ENCODE measurements around the gene SHC4.

Gene SHC4

DNA sequence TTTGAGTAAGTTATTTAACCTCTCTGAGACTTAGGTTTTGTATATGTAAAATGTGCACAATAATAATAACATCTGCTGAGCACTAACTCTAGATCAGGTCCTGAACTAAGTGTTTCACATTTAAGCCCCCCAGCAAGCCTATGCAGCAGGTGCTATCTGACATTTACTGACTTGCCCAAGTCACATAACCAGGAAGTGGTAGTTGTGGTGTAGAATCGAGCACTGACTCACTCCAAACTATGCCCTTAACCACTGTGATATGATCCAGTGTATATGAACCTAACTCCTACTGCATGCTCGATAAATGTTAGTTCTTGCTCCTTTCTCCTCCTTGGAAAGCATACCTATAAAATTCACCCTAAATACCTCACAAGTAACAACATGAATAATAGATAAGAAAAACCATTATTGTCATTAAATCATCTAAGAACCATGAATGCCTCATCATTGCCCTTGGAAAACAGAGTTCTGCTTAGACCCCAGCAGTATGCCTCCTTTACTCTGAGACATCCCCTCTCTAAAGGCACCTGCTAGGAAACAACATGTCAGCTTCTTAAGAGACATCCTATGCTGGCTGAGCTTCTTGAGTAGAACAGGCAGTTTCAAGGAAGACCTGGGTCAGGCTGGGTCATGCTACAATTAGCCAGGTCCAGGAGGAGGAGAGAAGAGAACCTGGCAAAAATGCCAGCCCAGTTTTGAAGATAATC is 3.0 kb upstream of the SHC4 start:
- Histone ChIP-seq H3K36me3 (ENCODE audit: control insufficient read depth, insufficient read depth, low read length) (no peaks in the 10 kb centered on the region), H3K4me1 (ENCODE audit: control insufficient read depth, insufficient read depth, low read length) (no peaks in the 10 kb centered on the region), H3K9me3 (ENCODE audit: control insufficient read depth, insufficient read depth, low read length) (no peaks in the 10 kb centered on the region), H3K27me3 (ENCODE audit: control insufficient read depth, insufficient read depth, low read length) (peaks cover 26% of the 10 kb centered on the region), H3K9ac (ENCODE audit: low read depth, low read length) (no peak overlapping the region), H3K4me3 (ENCODE audit: low read depth, low read length) (no peak overlapping the region)

DNA sequence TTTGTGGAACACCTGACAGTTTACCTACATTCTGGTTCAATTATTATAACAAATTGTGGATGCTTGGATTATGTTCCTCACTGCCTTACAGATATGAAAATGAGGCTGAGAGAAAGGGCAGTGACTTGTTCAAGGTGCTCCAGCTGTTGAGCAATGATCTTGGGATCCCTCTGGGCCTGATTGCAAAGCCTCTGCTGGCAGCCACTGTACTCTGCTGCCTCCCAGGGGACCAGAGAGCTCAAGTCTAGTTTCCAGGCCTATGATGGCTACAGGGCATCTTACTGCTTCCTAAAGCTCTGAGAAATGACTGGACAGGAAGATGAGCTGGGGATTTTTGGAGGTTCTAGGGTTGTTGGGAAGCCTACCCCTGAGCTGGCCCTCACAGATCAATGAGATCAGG is 2.3 kb upstream of the SHC4 start:
- H3K36me3 ChIP-seq (ENCODE audit: control insufficient read depth, insufficient read depth, low read length) = no peaks in the 10 kb centered on the region
- H3K27me3 ChIP-seq (ENCODE audit: control insufficient read depth, insufficient read depth, low read length) = peaks cover 34% of the 10 kb centered on the region

DNA sequence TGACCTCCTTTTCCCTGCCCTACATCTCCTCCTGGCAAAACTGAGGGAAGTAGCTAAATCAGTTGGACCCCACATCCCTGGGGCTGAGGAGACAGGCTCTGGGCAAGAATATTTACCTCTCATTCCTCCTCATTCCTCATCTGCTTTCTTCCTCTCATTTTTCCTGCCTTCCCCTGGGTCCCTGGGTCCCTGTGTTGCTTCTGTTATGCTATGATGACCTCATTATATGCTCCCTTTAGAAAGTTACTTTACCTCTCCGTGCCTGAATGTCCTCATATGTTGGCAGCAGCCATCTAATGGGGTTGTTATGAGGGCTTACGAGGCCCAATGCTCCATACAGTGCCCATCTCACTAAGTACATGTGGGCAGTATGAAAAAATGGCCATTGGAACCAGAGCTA is 1.2 kb upstream of the SHC4 start:
- Histone ChIP-seq H3K9me3 (ENCODE audit: control insufficient read depth, insufficient read depth, low read length) (no peaks in the 10 kb centered on the region), H3K27me3 (ENCODE audit: control insufficient read depth, insufficient read depth, low read length) (peaks cover 37% of the 10 kb centered on the region), H3K36me3 (ENCODE audit: control insufficient read depth, insufficient read depth, low read length) (no peaks in the 10 kb centered on the region), H3K9ac (ENCODE audit: low read depth, low read length) (no peak overlapping the region), H3K4me3 (ENCODE audit: low read depth, low read length) (no peak overlapping the region), H3K4me1 (ENCODE audit: control insufficient read depth, insufficient read depth, low read length) (no peaks in the 10 kb centered on the region)

More for the DNA sequence above, 2.3 kb upstream of the SHC4 start:
- Histone ChIP-seq H3K9ac (ENCODE audit: low read depth, low read length) (no peak overlapping the region), H3K9me3 (ENCODE audit: control insufficient read depth, insufficient read depth, low read length) (no peaks in the 10 kb centered on the region), H3K4me3 (ENCODE audit: low read depth, low read length) (no peak overlapping the region), H3K4me1 (ENCODE audit: control insufficient read depth, insufficient read depth, low read length) (no peaks in the 10 kb centered on the region)

DNA sequence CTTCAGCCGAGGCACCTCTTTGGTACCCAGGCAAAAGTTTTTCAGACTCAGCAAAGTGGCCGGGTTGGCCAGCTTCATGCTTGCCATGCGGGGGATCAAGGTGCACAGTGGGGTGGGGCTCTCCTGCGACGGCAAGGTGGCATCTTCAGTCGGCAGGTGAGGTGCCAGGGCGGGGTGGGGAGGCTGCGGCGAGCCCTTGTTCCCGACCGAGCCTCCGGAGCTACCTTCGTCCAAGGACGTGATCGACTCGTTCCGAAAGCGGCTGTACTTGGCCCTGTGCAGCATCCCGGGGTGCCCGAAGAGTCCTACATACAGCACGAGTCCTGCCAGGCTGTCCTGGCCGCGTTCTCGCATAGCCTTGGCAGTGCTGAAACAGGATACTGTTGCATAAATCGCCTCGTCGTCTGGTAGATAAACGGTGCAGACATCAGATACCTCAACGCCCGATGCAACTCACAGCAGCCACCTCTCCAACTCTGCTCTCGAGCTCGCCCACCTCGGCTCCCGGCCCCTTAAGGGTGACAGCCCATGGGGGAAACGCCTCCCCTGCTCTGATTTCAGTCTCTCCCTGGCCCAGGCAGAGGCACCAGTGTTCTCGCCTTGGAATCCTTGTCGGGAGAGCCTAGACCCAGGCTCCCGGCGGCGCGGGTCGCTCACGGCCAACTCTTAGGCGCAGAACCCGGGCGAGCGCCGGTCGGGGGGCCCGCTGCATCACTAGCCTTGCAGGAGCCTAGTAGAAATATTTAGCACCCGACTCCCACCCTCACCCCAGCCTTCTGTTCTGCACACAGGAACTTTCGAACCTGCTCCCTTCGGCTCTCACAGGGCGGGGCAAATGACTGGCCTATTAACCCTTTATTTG is 826 bp downstream of the SHC4 start:
- H3K9me3 ChIP-seq (ENCODE audit: control insufficient read depth, insufficient read depth, low read length) = no peaks in the 10 kb centered on the region
- peaks cover 40% of the 10 kb centered on the region for H3K27me3 ChIP-seq (ENCODE audit: control insufficient read depth, insufficient read depth, low read length)
- peak overlapping the region; percentile 62 for H3K4me3 ChIP-seq (ENCODE audit: low read depth, low read length)
- H3K4me1 ChIP-seq (ENCODE audit: control insufficient read depth, insufficient read depth, low read length) = no peaks in the 10 kb centered on the region
- no peak overlapping the region for H3K9ac ChIP-seq (ENCODE audit: low read depth, low read length)
- H3K36me3 ChIP-seq (ENCODE audit: control insufficient read depth, insufficient read depth, low read length) = no peaks in the 10 kb centered on the region

DNA sequence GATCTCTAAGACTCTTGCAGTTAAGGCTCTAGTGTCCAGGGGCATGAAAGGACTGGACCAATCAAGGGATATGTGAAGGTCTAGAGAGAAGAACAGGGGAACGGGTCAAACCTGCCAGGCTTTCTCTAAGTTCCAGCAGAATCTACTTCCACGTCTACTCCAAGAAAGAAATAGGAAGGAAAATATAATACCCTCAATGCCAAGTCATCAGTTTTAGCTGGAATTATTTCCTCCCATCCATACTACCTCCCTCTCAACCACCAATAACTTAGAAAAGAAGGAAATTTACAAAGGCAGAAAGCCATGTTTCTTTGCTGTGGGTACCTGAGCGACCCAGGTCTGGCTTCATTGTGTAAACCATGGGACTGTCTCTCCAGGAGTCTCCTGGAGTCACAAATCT is 7.8 kb downstream of the SHC4 start:
- no peaks in the 10 kb centered on the region for H3K36me3 ChIP-seq (ENCODE audit: control insufficient read depth, insufficient read depth, low read length)
- no peak overlapping the region for H3K9ac ChIP-seq (ENCODE audit: low read depth, low read length)
- peaks cover 5% of the 10 kb centered on the region for H3K4me1 ChIP-seq (ENCODE audit: control insufficient read depth, insufficient read depth, low read length)
- H3K4me3 ChIP-seq (ENCODE audit: low read depth, low read length) = no peak overlapping the region
- peaks cover 6% of the 10 kb centered on the region for H3K27me3 ChIP-seq (ENCODE audit: control insufficient read depth, insufficient read depth, low read length)
- no peaks in the 10 kb centered on the region for H3K9me3 ChIP-seq (ENCODE audit: control insufficient read depth, insufficient read depth, low read length)

DNA sequence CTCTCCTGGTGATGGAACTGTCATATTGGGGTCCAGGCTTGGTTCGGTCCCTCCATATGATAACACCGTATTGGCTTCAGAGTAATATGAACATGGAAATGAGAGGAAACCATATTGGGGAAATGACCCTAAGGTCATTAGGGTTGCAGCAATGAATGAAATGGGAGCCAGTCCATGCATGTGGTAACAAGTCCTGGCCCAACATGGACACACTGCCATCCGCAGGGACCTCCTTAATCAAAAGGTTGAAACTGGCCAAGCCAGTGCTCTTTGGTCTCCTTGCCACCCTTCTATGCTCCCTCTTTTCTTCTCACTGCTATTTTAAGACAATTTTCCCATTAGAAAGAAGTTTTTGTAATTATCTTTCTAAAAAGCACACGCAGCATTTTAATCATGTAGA is 8.3 kb downstream of the SHC4 start:
- no peaks in the 10 kb centered on the region for H3K36me3 ChIP-seq (ENCODE audit: control insufficient read depth, insufficient read depth, low read length)
- H3K4me3 ChIP-seq (ENCODE audit: low read depth, low read length) = no peak overlapping the region
- H3K4me1 ChIP-seq (ENCODE audit: control insufficient read depth, insufficient read depth, low read length) = peaks cover 5% of the 10 kb centered on the region
- H3K9me3 ChIP-seq (ENCODE audit: control insufficient read depth, insufficient read depth, low read length) = no peaks in the 10 kb centered on the region
- H3K9ac ChIP-seq (ENCODE audit: low read depth, low read length) = no peak overlapping the region
- peaks cover 3% of the 10 kb centered on the region for H3K27me3 ChIP-seq (ENCODE audit: control insufficient read depth, insufficient read depth, low read length)

DNA sequence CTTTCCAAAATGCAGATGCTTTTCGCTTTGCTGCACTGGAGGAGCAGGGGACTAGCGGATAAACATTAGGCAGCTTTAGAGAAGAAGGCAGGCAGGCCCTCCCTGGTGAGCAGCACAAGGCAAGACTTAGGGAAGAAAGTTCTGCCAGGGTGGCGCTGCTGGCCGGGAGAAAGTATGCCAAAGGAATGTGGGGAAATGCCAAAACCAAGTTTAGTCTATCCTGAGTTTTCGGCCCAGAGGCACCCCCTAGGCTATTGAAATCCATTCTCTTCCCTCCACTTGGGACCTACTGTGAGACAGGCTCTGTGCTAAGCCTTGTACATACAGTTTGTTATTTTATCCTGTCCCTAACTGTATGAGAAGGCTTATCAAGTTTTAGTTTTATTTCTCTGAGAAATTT is 9.2 kb downstream of the SHC4 start:
- Histone ChIP-seq H3K9me3 (ENCODE audit: control insufficient read depth, insufficient read depth, low read length) (no peaks in the 10 kb centered on the region), H3K36me3 (ENCODE audit: control insufficient read depth, insufficient read depth, low read length) (no peaks in the 10 kb centered on the region), H3K4me3 (ENCODE audit: low read depth, low read length) (no peak overlapping the region), H3K9ac (ENCODE audit: low read depth, low read length) (no peak overlapping the region), H3K4me1 (ENCODE audit: control insufficient read depth, insufficient read depth, low read length) (peaks cover 5% of the 10 kb centered on the region), H3K27me3 (ENCODE audit: control insufficient read depth, insufficient read depth, low read length) (peaks cover 3% of the 10 kb centered on the region)

DNA sequence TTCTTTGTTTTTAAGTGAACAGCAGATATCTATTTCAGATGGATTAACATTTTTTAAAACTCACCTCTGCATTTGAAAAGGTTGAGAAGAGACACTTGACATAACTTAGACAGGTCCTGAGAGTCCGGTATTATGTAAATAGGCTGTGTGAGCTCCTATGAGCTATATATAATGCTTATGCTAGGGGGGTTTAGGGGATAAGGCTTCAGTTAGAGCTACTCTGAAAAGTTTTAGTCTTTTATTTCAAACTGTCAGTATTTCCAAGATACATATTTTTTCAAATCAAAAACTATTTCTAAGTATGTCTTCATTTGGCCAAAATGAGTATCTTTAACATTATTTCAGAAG is 16.9 kb downstream of the SHC4 start:
- no peak overlapping the region for H3K9ac ChIP-seq (ENCODE audit: low read depth, low read length)
- H3K9me3 ChIP-seq (ENCODE audit: control insufficient read depth, insufficient read depth, low read length) = no peaks in the 10 kb centered on the region
- H3K27me3 ChIP-seq (ENCODE audit: control insufficient read depth, insufficient read depth, low read length) = no peaks in the 10 kb centered on the region
- no peak overlapping the region for H3K4me3 ChIP-seq (ENCODE audit: low read depth, low read length)
- no peaks in the 10 kb centered on the region for H3K4me1 ChIP-seq (ENCODE audit: control insufficient read depth, insufficient read depth, low read length)
- no peaks in the 10 kb centered on the region for H3K36me3 ChIP-seq (ENCODE audit: control insufficient read depth, insufficient read depth, low read length)

DNA sequence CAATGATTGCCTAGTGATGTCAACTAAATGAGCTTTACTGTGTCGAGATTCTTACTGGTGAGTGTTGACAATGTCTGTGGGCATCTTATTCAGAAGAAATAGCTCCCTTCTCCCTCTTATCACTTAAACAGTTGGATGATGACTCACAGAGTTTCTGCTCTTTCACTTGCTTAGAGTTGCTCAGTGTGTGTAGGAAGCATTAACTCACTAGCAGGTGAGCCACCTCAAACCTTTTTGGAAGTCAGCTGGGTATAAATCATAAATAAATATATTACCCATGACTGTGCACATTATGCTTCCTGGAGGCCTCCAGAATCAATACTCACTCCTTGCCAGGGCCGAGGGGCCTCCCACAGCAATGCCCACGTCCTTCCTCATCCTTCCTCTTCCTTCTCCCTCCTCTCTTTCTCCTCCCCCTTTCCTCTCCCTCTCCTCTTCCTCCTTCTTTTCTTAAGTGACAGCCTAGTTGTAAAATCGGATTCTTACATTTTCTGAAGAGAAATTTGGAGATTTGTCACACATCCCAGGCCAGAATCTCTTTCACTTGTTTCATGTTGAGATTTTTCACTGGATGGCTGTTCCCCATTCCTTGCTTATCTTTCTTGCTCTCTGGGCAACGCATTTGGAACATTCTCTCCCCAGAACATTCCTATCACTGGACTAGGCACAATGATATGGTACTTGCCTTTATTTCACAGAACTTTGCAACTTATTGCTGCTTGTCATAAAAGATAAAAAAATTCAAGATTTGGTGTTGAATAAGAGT is 17.5 kb downstream of the SHC4 start:
- H3K27me3 ChIP-seq (ENCODE audit: control insufficient read depth, insufficient read depth, low read length) = no peaks in the 10 kb centered on the region
- H3K4me3 ChIP-seq (ENCODE audit: low read depth, low read length) = no peak overlapping the region
- H3K9me3 ChIP-seq (ENCODE audit: control insufficient read depth, insufficient read depth, low read length) = no peaks in the 10 kb centered on the region
- H3K9ac ChIP-seq (ENCODE audit: low read depth, low read length) = no peak overlapping the region
- H3K4me1 ChIP-seq (ENCODE audit: control insufficient read depth, insufficient read depth, low read length) = no peaks in the 10 kb centered on the region
- H3K36me3 ChIP-seq (ENCODE audit: control insufficient read depth, insufficient read depth, low read length) = no peaks in the 10 kb centered on the region

DNA sequence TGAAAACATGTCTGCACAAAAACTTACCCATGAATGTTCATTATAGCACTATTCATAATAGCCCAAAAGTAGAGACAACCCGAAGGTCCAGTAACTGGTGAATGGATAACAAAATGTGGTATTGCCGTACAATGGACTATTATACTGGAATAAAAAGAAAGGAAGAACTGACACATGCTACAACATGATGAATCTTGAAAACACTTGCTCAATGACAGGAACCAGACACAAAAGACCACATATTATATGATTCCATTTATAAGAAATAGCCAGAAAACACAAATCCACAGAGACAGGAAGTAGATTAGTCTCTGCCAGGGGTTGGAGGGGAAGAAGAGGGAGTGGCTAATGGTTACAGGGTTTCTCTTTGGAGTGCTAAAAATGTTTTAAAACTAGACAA is 18.3 kb downstream of the SHC4 start:
- no peak overlapping the region for H3K4me3 ChIP-seq (ENCODE audit: low read depth, low read length)
- no peaks in the 10 kb centered on the region for H3K27me3 ChIP-seq (ENCODE audit: control insufficient read depth, insufficient read depth, low read length)
- H3K4me1 ChIP-seq (ENCODE audit: control insufficient read depth, insufficient read depth, low read length) = no peaks in the 10 kb centered on the region
- no peaks in the 10 kb centered on the region for H3K36me3 ChIP-seq (ENCODE audit: control insufficient read depth, insufficient read depth, low read length)
- H3K9me3 ChIP-seq (ENCODE audit: control insufficient read depth, insufficient read depth, low read length) = no peaks in the 10 kb centered on the region
- H3K9ac ChIP-seq (ENCODE audit: low read depth, low read length) = no peak overlapping the region

DNA sequence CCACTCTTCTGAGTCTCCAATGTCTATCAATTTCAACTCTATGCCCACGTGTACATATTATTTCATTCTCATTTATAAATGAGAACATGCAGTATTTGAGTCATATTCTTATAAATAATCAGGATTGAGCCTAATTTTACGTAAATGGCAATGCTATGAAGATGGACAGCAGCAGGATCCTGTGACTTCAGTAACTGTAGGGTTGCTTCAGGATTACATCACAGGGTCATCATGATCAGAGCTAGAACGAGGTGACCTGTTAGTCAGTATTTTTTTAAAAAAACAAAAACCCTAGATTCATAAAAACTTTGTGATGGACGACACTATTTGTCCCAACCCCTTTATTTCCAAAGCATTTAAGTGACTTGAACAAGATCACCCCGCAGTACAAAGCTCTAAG is 21.8 kb downstream of the SHC4 start:
- no peaks in the 10 kb centered on the region for H3K27me3 ChIP-seq (ENCODE audit: control insufficient read depth, insufficient read depth, low read length)
- H3K9ac ChIP-seq (ENCODE audit: low read depth, low read length) = no peak overlapping the region
- H3K36me3 ChIP-seq (ENCODE audit: control insufficient read depth, insufficient read depth, low read length) = no peaks in the 10 kb centered on the region
- no peaks in the 10 kb centered on the region for H3K9me3 ChIP-seq (ENCODE audit: control insufficient read depth, insufficient read depth, low read length)
- no peaks in the 10 kb centered on the region for H3K4me1 ChIP-seq (ENCODE audit: control insufficient read depth, insufficient read depth, low read length)
- no peak overlapping the region for H3K4me3 ChIP-seq (ENCODE audit: low read depth, low read length)
